GM21526 (cell line): ENCODE measurements around the gene HYAL4.
"Not testable (repeated sequence)": the region's sequence is repeated elsewhere in the genome, so short reads cannot be mapped to it uniquely, and the experiment has no call there.

Experiments
- ATAC-seq: cut with Tn5 transposase; IDR thresholded peaks from one replicate; pipeline ENCODE4 v1.9.1; 2021; ENCODE audit warnings: moderate library complexity; ENCODE audit not compliant: unreplicated experiment, low FRiP score

Gene HYAL4

DNA sequence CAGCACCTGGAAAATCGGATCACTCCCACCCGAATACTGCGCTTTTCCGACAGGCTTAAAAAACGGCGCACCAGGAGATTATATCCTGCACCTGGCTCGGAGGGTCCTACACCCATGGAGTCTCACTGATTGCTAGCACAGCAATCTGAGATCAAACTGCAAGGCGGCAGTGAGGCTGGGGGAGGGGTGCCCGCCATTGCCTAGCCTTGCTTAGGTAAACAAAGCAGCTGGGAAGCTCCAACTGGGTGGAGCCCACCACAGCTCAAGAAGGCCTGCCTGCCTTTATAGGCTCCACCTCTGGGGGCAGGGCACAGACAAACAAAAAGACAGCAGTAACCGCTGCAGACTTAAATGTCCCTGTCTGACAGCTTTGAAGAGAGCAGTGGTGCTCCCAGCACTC is 49.8 kb downstream of the HYAL4 start:
- not testable (repeated sequence) for ATAC-seq

DNA sequence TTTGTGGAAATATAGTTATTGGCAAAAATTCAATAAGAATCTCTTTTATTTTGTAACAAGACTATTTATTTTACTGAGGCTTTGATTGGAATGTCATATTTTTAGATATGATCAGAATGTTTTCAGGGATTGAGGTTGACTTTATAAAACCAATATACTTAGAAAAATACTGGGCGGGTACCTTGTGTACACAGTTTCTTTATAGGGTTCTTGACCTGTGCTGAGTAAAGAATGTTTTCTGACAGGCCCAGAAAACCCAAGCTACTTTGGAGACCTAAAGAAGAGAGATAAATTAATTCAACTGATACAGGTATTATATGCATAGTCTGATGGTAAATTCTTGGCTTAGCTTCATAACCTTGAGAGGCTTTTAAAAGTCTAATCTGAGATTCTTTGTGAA is 56.1 kb downstream of the HYAL4 start:
- ATAC-seq, result no peak

DNA sequence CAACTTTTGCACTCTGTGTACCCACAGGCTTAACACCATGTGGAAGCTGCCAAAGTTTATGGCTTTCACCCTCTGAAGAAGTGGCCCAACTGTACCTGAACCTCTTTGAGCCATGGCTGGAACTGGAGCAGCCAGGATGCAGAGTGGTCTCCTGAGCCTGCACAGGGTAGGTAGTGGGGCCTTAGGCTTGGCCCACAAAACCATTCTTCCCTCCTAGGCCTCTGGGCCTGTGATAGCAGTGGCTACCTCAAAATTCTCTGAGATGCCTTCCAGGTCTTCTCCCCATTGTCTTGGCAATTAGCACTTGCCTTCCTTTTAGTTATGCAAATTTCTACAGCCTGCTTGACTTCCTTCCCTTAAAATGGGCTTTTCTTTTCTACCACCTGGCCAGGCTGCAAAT is 60.7 kb downstream of the HYAL4 start:
- no peak for ATAC-seq

DNA sequence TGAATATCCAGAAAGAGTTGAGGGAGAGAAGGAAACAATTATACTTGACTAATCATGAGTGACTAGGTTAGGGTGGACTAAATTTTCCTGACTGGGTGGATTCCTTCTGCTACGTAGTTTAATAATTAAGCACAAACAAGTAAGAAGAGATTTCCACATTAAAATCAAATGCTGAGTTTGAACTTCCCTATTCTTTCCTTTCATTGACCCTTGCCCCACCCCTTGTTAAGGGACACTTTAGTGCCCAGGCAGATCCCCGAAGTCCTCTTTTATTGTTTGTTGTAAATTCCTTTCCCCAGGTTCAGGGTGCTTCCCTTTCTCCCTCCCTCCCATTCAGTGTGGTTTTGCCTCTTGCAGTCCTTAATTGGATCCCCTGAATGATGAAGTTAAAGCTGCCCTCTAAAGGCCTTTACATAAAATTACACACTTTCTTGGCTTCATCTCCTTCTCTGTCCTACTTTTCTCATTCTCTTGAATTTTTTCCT is 71.3 kb downstream of the HYAL4 start:
- ATAC-seq, result no peak

DNA sequence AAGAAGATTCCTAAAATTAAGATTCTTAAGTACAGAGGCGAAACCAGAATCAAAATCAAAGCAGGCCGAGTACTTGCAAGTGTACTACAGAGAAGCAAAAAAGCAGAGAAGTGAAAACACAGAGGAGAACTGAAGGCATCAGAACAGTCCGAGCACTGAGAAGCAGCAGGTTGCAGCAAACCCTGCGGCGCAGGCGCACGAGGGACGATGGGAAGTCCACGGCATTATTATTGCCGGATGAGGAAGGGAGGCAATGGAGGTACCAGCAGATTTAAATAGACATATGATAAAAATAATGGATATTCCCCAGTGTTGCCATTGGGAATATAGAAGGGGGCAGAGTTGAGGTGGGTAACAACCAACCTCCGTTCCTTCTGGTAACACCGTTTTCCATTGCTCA is 72.9 kb downstream of the HYAL4 start:
- no peak for ATAC-seq

DNA sequence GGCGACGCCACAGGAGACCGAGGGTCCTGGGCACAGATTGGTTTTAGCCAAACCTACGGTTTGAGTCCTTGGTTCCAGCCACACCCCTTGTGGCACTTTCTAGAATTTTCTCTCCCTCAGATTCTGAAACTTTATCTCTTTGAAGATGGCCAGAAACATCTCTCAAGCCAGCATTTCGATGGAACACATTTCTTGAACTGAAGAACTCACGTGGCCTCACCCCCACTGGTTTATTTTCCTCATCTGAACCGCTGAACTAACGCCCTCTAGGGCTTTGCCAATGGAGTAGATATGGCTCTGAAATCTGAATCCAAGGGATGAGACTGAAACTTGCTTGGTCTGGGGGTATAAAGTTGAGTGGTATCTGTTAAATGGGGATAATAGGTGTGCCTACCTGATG is 73.3 kb downstream of the HYAL4 start:
- ATAC-seq, result no peak

DNA sequence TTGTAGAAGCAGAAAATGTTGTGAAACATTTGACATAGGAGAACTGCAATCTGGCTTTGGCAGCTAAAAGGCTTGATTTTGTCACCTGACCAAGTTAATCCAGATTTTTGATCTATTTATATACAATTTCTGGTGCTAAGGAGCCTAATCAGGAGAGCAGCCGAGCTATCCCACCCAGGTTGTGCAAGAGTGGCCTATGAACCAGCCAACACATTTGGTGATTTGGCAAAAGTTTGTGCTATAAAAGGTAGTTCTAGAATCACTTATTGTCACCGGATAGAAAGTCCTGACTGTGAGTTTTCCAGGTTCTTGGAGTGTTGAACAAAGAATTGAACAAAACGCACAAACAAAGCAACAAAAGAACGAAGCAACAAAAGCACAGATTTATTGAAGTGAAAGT is 78.6 kb downstream of the HYAL4 start:
- no peak for ATAC-seq

DNA sequence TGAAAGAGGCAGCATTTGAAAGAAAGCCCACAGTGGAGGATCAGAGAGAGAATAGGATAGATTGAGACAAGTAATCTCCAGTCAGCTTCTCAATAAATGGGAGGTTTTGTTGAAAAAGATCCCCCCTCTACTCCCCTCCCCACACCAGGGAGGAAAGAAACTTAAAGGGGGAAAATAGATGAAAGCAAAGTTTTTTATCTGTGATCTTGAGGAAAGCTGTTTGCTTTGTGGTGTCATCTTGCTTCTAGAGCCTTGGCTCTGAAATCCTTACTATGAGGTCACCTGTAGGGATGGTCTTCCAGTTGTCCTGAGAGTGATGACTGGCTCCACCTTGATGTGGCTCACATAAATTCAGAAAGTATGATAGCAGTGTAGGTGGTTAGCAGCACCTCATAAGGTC is 80.0 kb downstream of the HYAL4 start, which contains the start of gene SPAM1:
Gene SPAM1, plus strand, starts transcription at position 301 of the 400 bp plus-strand sequence. CDS start 28,330 bp downstream, outside the sequence.
- ATAC-seq, result no peak
